Upper lobe of left lung (tissue), 6 donors: ENCODE measurements around the gene CHST9. TPM values are rescaled to one million over a fixed set of nuclear protein-coding genes. Genes with fewer than 3 reads are reported as not detected.

Experiments used
- ATAC-seq, 2 donors: fragments of 200-7000 bp; cut with Tn5 transposase; one replicate each; pipeline ENCODE4 v1.9.1; 2022; ENCODE audit warnings: mild to moderate bottlenecking in 2 of 2, moderate library complexity in 2 of 2; ENCODE audit not compliant: low FRiP score in 2 of 2
- DNase-seq, 2 donors: peaks; one replicate each; pipeline ENCODE4 v3.0.0-alpha.2; 2019 to 2020
- H3K27ac ChIP-seq, 4 donors: fragments of 200-600 bp; sonication (generic); one replicate each; pipeline ENCODE4 v1.5.1; 2016 to 2019
- H3K27me3 ChIP-seq, 4 donors: fragments of 200-600 bp; sonication (generic); one replicate each; pipeline ENCODE4 v1.5.1; 2017 to 2019
- H3K36me3 ChIP-seq, 4 donors: fragments of 200-600 bp; sonication (generic); one replicate each; pipeline ENCODE4 v1.5.1; 2016 to 2019
- H3K4me1 ChIP-seq, 4 donors: fragments of 200-600 bp; sonication (generic); one replicate each; pipeline ENCODE4 v1.5.1; 2018 to 2019
- H3K4me3 ChIP-seq, 4 donors: fragments of 200-600 bp; sonication (generic); one replicate each; pipeline ENCODE4 v1.5.1; 2017 to 2019; ENCODE audit warnings: mild to moderate bottlenecking in 2 of 4, moderate library complexity in 1 of 4
- H3K9me3 ChIP-seq, 4 donors: fragments of 200-600 bp; sonication (generic); one replicate each; pipeline ENCODE4 v1.5.1; 2018 to 2019
- CTCF ChIP-seq, 6 experiments: fragments of 450-650 bp in 4 of 6; fragments of 200-600 bp in 2 of 6; sonication (generic) in 2 of 6; IDR thresholded peaks; one replicate each; pipeline ENCODE4 v1.5.1; 2016 to 2019; ENCODE audit warnings: antibody characterized with exemption in 6 of 6
- EP300 ChIP-seq, 4 donors: sonication (generic); formaldehyde crosslinking; IDR thresholded peaks; one replicate each; pipeline ENCODE4 v1.5.1; 2017; ENCODE audit warnings: antibody characterized with exemption in 4 of 4, control low read depth in 2 of 4
- POLR2A ChIP-seq, 4 donors: fragments of 450-650 bp; IDR thresholded peaks; one replicate each; pipeline ENCODE4 v1.5.1; 2016 to 2017; ENCODE audit warnings: antibody characterized with exemption in 4 of 4, mild to moderate bottlenecking in 2 of 4
- POLR2AphosphoS5 ChIP-seq, 2 donors: sonication (generic); formaldehyde crosslinking; IDR thresholded peaks; one replicate each; pipeline ENCODE4 v1.5.1; 2017; ENCODE audit warnings: antibody characterized with exemption in 2 of 2
- WGBS, 2 donors: methylation state at CpG; one replicate each; pipeline ENCODE4 v1.1.5; 2017 to 2018; 5-methylcytosine and 5-hydroxymethylcytosine counted together
- total RNA-seq, 6 donors: library from RNA; depleted of rRNA in 4 of 6; stranded (reverse); fragments of >200 nt in 4 of 6; gene quantifications; one replicate each; pipeline versions ENCODE4 v1.1.0 to v1.2.1, GENCODE V29; 2016 to 2021
- donor health status: DM: no; HTN: no; CAD: no; lungs with moderate emphysema.
- donor health status: DM: no; HTN: yes; CAD: no; lungs with severe emphysema.

CHST9 gene
- total RNA-seq, 6 donors from 2014 or later = 0.20 to 44.9 (median 2.1) TPM

DNA sequence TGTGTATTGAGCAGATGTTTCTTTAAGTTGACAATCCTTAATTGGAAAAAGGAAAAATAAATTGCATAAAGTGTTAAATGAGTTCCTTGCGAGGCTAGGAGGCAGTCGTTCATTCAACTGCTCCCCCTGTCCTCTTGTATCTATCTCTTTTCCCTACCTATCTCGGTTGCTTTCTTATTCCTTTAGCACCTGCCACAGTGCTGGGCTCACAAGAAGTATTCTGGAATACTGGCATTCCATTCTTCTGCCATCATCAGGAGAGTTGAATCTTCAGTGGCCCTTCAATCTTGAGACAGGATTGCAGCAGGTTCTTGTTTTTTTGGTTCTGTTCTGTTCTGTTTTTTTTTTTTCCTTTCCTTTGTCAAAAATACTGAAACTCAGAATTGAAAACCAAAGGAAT, 176.5 kb downstream of the CHST9 start:
- no peaks in the 10 kb centered on the region for H3K4me1 ChIP-seq
- ATAC-seq (no peak), DNase-seq (no peak)
- TF ChIP-seq POLR2AphosphoS5 (IDR thresholded peaks at IDR 0.05) = no peak
- TF ChIP-seq POLR2A (IDR thresholded peaks at IDR 0.05) = no peak
- TF ChIP-seq CTCF (IDR thresholded peaks at IDR 0.05) = no peak
- TF ChIP-seq EP300 (IDR thresholded peaks at IDR 0.05) = no peak
- H3K27ac ChIP-seq = no peak overlapping the region
- H3K4me3 ChIP-seq = no peak overlapping the region
- no peaks in the 10 kb centered on the region for H3K9me3 ChIP-seq
- H3K27me3 ChIP-seq = no peaks in the 10 kb centered on the region
- WGBS, 2 donors = 61 to 71% methylated on average over 3 of the region's 3 CpGs
- H3K36me3 ChIP-seq = no peaks in the 10 kb centered on the region

GRCh38 chr18:27007880-27008279, 177.2 kb downstream of the CHST9 start:
- DNase-seq = no peak
- TF ChIP-seq POLR2A (IDR thresholded peaks at IDR 0.05) (no peak), POLR2AphosphoS5 (IDR thresholded peaks at IDR 0.05) (no peak), EP300 (IDR thresholded peaks at IDR 0.05) (no peak), CTCF (IDR thresholded peaks at IDR 0.05) (no peak)
- WGBS, 2 donors = 21 to 51% methylated on average over 2 of the region's 2 CpGs
- Histone ChIP-seq H3K9me3 (no peaks in the 10 kb centered on the region), H3K4me1 (no peaks in the 10 kb centered on the region), H3K27ac (no peak overlapping the region), H3K4me3 (no peak overlapping the region), H3K27me3 (no peaks in the 10 kb centered on the region), H3K36me3 (no peaks in the 10 kb centered on the region)
- no peak for ATAC-seq

DNA sequence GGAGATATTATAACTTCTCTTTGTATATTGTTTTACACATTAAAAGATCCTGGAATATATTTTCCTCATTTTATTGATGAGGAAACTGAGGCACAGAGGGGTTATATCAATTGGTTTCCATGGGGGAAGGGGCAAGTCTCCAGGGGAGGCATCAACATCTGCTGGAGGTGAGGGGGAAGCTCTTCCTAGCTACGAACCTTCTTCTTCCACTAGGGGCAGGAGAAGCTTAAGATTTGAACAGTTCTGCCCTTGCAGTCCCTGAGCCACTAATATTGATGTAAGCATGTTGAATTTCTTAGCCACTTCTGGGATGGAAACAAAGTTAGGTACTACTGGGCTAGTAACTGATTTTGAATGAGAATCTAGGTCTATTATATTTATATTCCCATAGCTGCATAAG, 179.5 kb downstream of the CHST9 start:
- ATAC-seq = no peak
- TF ChIP-seq POLR2A (IDR thresholded peaks at IDR 0.05) (no peak), POLR2AphosphoS5 (IDR thresholded peaks at IDR 0.05) (no peak), EP300 (IDR thresholded peaks at IDR 0.05) (no peak), CTCF (IDR thresholded peaks at IDR 0.05) (no peak)
- Histone ChIP-seq H3K4me3 (no peak overlapping the region), H3K27ac (no peak overlapping the region), H3K36me3 (no peaks in the 10 kb centered on the region), H3K9me3 (no peaks in the 10 kb centered on the region), H3K4me1 (no peaks in the 10 kb centered on the region), H3K27me3 (no peaks in the 10 kb centered on the region)
- WGBS, 2 donors = 0 to 24% methylated on average over 1 of the region's 1 CpG
- DNase-seq = no peak

- no peak overlapping the region for H3K4me3 ChIP-seq
- no peak for ATAC-seq
- no peak for DNase-seq
- no peaks in the 10 kb centered on the region for H3K9me3 ChIP-seq
- H3K27me3 ChIP-seq = no peaks in the 10 kb centered on the region
- H3K36me3 ChIP-seq = no peaks in the 10 kb centered on the region
- H3K4me1 ChIP-seq = no peaks in the 10 kb centered on the region
- no peak overlapping the region for H3K27ac ChIP-seq
- no peak for TF ChIP-seq EP300 (IDR thresholded peaks at IDR 0.05)
- TF ChIP-seq CTCF (IDR thresholded peaks at IDR 0.05) = no peak
- no peak for TF ChIP-seq POLR2AphosphoS5 (IDR thresholded peaks at IDR 0.05)
- TF ChIP-seq POLR2A (IDR thresholded peaks at IDR 0.05) = no peak
- 61 to 67% methylated on average over 9 of the region's 9 CpGs for WGBS, 2 donors
Measured at GRCh38 chr18:27004056-27004829, 180.9 kb downstream of the CHST9 start.

GRCh38 chr18:26999797-27000196, 185.3 kb downstream of the CHST9 start:
- no peak for DNase-seq
- no peaks in the 10 kb centered on the region for H3K27me3 ChIP-seq
- no peak for TF ChIP-seq EP300 (IDR thresholded peaks at IDR 0.05)
- TF ChIP-seq CTCF (IDR thresholded peaks at IDR 0.05) = no peak
- no peak for TF ChIP-seq POLR2AphosphoS5 (IDR thresholded peaks at IDR 0.05)
- no peak for TF ChIP-seq POLR2A (IDR thresholded peaks at IDR 0.05)
- H3K4me3 ChIP-seq = no peak overlapping the region
- ATAC-seq = no peak
- H3K27ac ChIP-seq = no peak overlapping the region
- H3K36me3 ChIP-seq = no peaks in the 10 kb centered on the region
- WGBS, 2 donors = 40 to 43% methylated on average over 3 of the region's 3 CpGs
- no peaks in the 10 kb centered on the region for H3K9me3 ChIP-seq
- H3K4me1 ChIP-seq = no peaks in the 10 kb centered on the region
